CD14-positive monocyte (primary cell): ENCODE measurements around the gene GPR158. TPM values are rescaled to one million over a fixed set of nuclear protein-coding genes. Genes with fewer than 3 reads are reported as not detected.

Experiments used
- DNase-seq, 3 donors: peaks; one replicate each; pipeline ENCODE4 v3.0.0-alpha.2; 2011 to 2022
- H2AFZ ChIP-seq: 2 replicates; pipeline ENCODE4 v1.6.0; 2012; ENCODE audit warnings: mild to moderate bottlenecking, low read depth, low read length, inconsistent platforms; ENCODE audit not compliant: insufficient read depth, poor library complexity, severe bottlenecking
- H3K27ac ChIP-seq, 2 donors: 1 replicate in 1 of 2; 2 replicates in 1 of 2; pipeline ENCODE4 v1.5.1; 2012 to 2013; ENCODE audit warnings: low read length in 2 of 2, control low read depth in 1 of 2, inconsistent platforms in 1 of 2, low read depth in 1 of 2, mild to moderate bottlenecking in 1 of 2
- H3K27me3 ChIP-seq, 2 donors: one replicate each; pipeline versions ENCODE4 v1.6.0 to v1.6.1; 2011 to 2013; ENCODE audit warnings: low read length in 2 of 2; ENCODE audit not compliant: control insufficient read depth in 2 of 2, insufficient read depth in 2 of 2
- H3K36me3 ChIP-seq, 2 donors: replicated peaks in 1 of 2; 1 replicate in 1 of 2; 2 replicates in 1 of 2; pipeline versions ENCODE4 v1.5.1 to v1.6.1; 2012 to 2013; ENCODE audit warnings: low read length in 2 of 2, control low read depth in 1 of 2, inconsistent platforms in 1 of 2, mild to moderate bottlenecking in 1 of 2; ENCODE audit not compliant: insufficient read depth in 2 of 2, control insufficient read depth in 1 of 2
- H3K4me1 ChIP-seq, 2 donors: 1 replicate in 1 of 2; 2 replicates in 1 of 2; pipeline versions ENCODE4 v1.5.1 to v1.6.1; 2012 to 2013; ENCODE audit warnings: low read length in 2 of 2, control low read depth in 1 of 2, inconsistent platforms in 1 of 2, mild to moderate bottlenecking in 1 of 2, moderate library complexity in 1 of 2; ENCODE audit not compliant: insufficient read depth in 2 of 2, control insufficient read depth in 1 of 2
- H3K4me2 ChIP-seq: replicated peaks from 2 replicates; pipeline ENCODE3; 2012; ENCODE audit warnings: low read length, moderate library complexity, mild to moderate bottlenecking; ENCODE audit not compliant: poor library complexity, severe bottlenecking; ENCODE audit errors: extremely low read depth
- H3K4me3 ChIP-seq, 3 experiments: fragments of 200-600 bp in 1 of 3; sonication (generic) in 1 of 3; replicated peaks in 1 of 3; 1 replicate in 2 of 3; 2 replicates in 1 of 3; pipeline ENCODE4 v1.5.1; 2011 to 2013; ENCODE audit warnings: low read length in 3 of 3, mild to moderate bottlenecking in 3 of 3, control low read depth in 2 of 3, low read depth in 2 of 3, inconsistent platforms in 1 of 3, moderate library complexity in 1 of 3
- H3K79me2 ChIP-seq: 2 replicates; pipeline ENCODE4 v1.6.0; 2012; ENCODE audit warnings: mild to moderate bottlenecking, control low read depth, inconsistent platforms, low read length, moderate library complexity; ENCODE audit not compliant: insufficient read depth
- H3K9ac ChIP-seq: 2 replicates; pipeline ENCODE4 v1.6.0; 2017; ENCODE audit warnings: low read length, mild to moderate bottlenecking; ENCODE audit not compliant: insufficient read depth, poor library complexity, severe bottlenecking
- H3K9me3 ChIP-seq, 2 donors: replicated peaks in 1 of 2; 1 replicate in 1 of 2; 2 replicates in 1 of 2; pipeline versions ENCODE4 v1.5.1 to v1.6.1; 2012 to 2013; ENCODE audit warnings: low read length in 2 of 2, control low read depth in 1 of 2; ENCODE audit not compliant: control insufficient read depth in 1 of 2, insufficient read depth in 1 of 2
- H4K20me1 ChIP-seq: 2 replicates; pipeline ENCODE4 v1.6.0; 2012; ENCODE audit warnings: mild to moderate bottlenecking, low read length, control low read depth, moderate library complexity; ENCODE audit not compliant: insufficient read depth
- H3K27ac Mint-ChIP-seq, 7 donors: one replicate each; pipeline ENCODE4 v1.8.0; 2020; ENCODE audit warnings: mild to moderate bottlenecking in 7 of 7, mixed read lengths in 7 of 7, moderate library complexity in 6 of 7, inconsistent platforms in 2 of 7
- H3K27me3 Mint-ChIP-seq, 3 donors: one replicate each; pipeline ENCODE4 v1.8.0; 2021 to 2022; ENCODE audit warnings: low read depth in 3 of 3, mild to moderate bottlenecking in 3 of 3, mixed read lengths in 3 of 3, moderate library complexity in 3 of 3, inconsistent platforms in 1 of 3
- H3K36me3 Mint-ChIP-seq, 2 donors: one replicate each; pipeline ENCODE4 v1.8.0; 2020; ENCODE audit warnings: mixed read lengths in 2 of 2, inconsistent platforms in 1 of 2, mild to moderate bottlenecking in 1 of 2
- H3K4me1 Mint-ChIP-seq: one replicate; pipeline ENCODE4 v1.8.0; 2020; ENCODE audit warnings: mild to moderate bottlenecking, mixed read lengths
- H3K4me3 Mint-ChIP-seq, 2 donors: one replicate each; pipeline ENCODE4 v1.8.0; 2020; ENCODE audit warnings: mild to moderate bottlenecking in 2 of 2, mixed read lengths in 2 of 2, moderate library complexity in 1 of 2
- H3K9me3 Mint-ChIP-seq, 7 donors: one replicate each; pipeline ENCODE4 v1.8.0; 2020 to 2022; ENCODE audit warnings: mixed read lengths in 7 of 7, mild to moderate bottlenecking in 6 of 7, moderate library complexity in 6 of 7, inconsistent platforms in 2 of 7
- WGBS: methylation state at CpG from one replicate; pipeline ENCODE4 v1.1.5; 2013; ENCODE audit warnings: missing lambda C conversion rate; ENCODE audit not compliant: insufficient coverage; 5-methylcytosine and 5-hydroxymethylcytosine counted together
- intact Hi-C, 2 donors: fragments of 100-400 bp; cut with micrococcal nuclease; formaldehyde crosslinking; loops; one replicate each; pipeline versions ENCODE4 v1.15.0 to v1.15.1; 2023
- polyA plus RNA-seq, 3 donors: library from polyadenylated mRNA; depleted of rRNA in 1 of 3; unstranded in 2 of 3; stranded (reverse) in 1 of 3; fragments of 300-500 nt in 2 of 3; fragments of >200 nt in 1 of 3; fragmentation: Illumina TruSeq in 2 of 3; gene quantifications; 1 replicate in 2 of 3; 2 replicates in 1 of 3; pipeline ENCODE4 v1.2.3, GENCODE V29; 2012 to 2021
- TF ChIP-seq, protein P1 (sequence below): fragments of 200-600 bp; IDR thresholded peaks from one replicate; pipeline ENCODE4 v1.8.0; 2022; ENCODE audit warnings: antibody characterized with exemption, mild to moderate bottlenecking

The GPR158 gene
- polyA plus RNA-seq, 3 donors: not detected

DNA sequence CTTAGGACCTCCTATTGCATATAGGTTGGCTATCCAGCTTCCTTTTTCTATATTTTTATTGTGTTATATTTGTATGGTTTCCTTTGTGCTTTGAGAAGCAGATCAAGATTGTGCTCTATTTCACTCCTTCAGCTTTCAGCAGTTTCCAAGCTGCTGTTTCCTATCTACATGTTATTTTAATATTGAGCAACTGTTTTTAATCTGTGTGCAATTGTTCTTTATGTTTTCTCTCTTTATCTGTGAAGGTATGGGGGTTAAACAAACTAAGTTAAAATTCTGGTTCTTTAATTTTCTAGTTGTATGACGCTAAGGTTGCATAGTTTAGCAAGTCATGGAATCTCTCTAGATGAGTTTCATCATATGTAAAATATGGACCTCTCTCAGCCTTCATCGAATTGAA is 251.0 kb downstream of the GPR158 start:
- Histone ChIP-seq H3K9ac (no peak overlapping the region), H3K27me3 (no peaks in the 10 kb centered on the region), H3K4me2 (no peak overlapping the region), H3K4me1 (no peaks in the 10 kb centered on the region), H3K4me3 (no peak overlapping the region), H2AFZ (no peak overlapping the region), H3K36me3 (no peaks in the 10 kb centered on the region), H4K20me1 (no peaks in the 10 kb centered on the region), H3K9me3 (peaks cover 0 to 5% of the 10 kb centered on the region in 2 donors), H3K79me2 (no peaks in the 10 kb centered on the region), H3K27ac (no peak overlapping the region)
- Mint-ChIP-seq H3K27ac (no peak overlapping the region), H3K4me3 (no peak overlapping the region), H3K9me3 (peaks cover 1 to 7% (median 3%) of the 10 kb centered on the region in 7 donors), H3K27me3 (no peaks in the 10 kb centered on the region), H3K4me1 (no peaks in the 10 kb centered on the region), H3K36me3 (no peaks in the 10 kb centered on the region)
- DNase-seq: no peak
- intact Hi-C loops: no loop called here
- TF ChIP-seq, protein P1, sequence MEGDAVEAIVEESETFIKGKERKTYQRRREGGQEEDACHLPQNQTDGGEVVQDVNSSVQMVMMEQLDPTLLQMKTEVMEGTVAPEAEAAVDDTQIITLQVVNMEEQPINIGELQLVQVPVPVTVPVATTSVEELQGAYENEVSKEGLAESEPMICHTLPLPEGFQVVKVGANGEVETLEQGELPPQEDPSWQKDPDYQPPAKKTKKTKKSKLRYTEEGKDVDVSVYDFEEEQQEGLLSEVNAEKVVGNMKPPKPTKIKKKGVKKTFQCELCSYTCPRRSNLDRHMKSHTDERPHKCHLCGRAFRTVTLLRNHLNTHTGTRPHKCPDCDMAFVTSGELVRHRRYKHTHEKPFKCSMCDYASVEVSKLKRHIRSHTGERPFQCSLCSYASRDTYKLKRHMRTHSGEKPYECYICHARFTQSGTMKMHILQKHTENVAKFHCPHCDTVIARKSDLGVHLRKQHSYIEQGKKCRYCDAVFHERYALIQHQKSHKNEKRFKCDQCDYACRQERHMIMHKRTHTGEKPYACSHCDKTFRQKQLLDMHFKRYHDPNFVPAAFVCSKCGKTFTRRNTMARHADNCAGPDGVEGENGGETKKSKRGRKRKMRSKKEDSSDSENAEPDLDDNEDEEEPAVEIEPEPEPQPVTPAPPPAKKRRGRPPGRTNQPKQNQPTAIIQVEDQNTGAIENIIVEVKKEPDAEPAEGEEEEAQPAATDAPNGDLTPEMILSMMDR: no peak
- WGBS: no CpG with 5 or more reads among the region's 2 CpGs

DNA sequence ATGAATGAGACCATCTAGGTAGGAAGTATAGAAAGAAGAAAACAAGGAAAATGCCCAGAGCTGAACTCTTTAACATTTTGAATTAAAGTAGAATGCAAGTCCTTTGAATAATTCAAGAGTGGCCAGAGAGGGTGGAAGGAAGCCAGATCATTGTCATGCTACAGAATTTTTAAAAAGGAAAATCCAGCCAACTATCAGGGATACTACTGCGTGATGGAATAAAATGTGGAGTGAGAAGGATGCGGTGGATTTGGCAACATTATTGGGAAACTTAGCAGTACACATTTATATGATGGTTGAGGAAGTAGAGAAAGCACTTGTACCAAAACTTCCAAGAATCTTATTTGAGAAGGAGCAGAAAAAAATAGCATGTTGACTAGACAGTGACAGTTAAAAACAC is 261.6 kb downstream of the GPR158 start:
- no peaks in the 10 kb centered on the region for H4K20me1 ChIP-seq
- intact Hi-C loops: no loop called here
- TF ChIP-seq, protein P1: no peak
- H3K9ac ChIP-seq: no peak overlapping the region
- H3K9me3 ChIP-seq: peaks cover 0 to 3% of the 10 kb centered on the region in 2 donors
- no peaks in the 10 kb centered on the region for H3K27me3 ChIP-seq
- no peaks in the 10 kb centered on the region for H3K4me1 Mint-ChIP-seq
- no peak overlapping the region for H3K4me3 Mint-ChIP-seq
- no peak overlapping the region for H3K27ac ChIP-seq
- no CpG with 5 or more reads among the region's 2 CpGs for WGBS
- no peaks in the 10 kb centered on the region for H3K36me3 Mint-ChIP-seq
- DNase-seq: no peak
- H3K9me3 Mint-ChIP-seq: peaks cover 0 to 8% (median 5%) of the 10 kb centered on the region in 7 donors
- H3K79me2 ChIP-seq: no peaks in the 10 kb centered on the region
- no peaks in the 10 kb centered on the region for H3K4me1 ChIP-seq
- no peak overlapping the region for H3K4me2 ChIP-seq
- H3K27ac Mint-ChIP-seq: no peak overlapping the region
- no peaks in the 10 kb centered on the region for H3K36me3 ChIP-seq
- no peak overlapping the region for H3K4me3 ChIP-seq
- H2AFZ ChIP-seq: no peak overlapping the region
- no peaks in the 10 kb centered on the region for H3K27me3 Mint-ChIP-seq
